HFF-Myc (cell line): Measurements from ENCODE around the gene TRMT2A.

ENCODE experiments used
- DNase-seq: peaks from one replicate; pipeline ENCODE4 v3.0.0-alpha.2; 2011; ENCODE audit warnings: low read depth; ENCODE audit errors: extremely low read depth
- H3K4me3 ChIP-seq: replicated peaks from 2 replicates; pipeline ENCODE4 v1.5.1; 2011; ENCODE audit warnings: low read depth, mild to moderate bottlenecking, control low read depth, low read length
- CTCF ChIP-seq: IDR thresholded peaks from 2 replicates; pipeline ENCODE4 v1.5.1; 2012; ENCODE audit warnings: mild to moderate bottlenecking, low read depth, low read length, control low read depth; ENCODE audit errors: missing control alignments

Gene TRMT2A

GRCh38 chr22:20159076-20159475 is 42.0 kb upstream of the TRMT2A start:
- no peak for TF ChIP-seq CTCF
- no peak for DNase-seq
- H3K4me3 ChIP-seq = no peak overlapping the region

DNA sequence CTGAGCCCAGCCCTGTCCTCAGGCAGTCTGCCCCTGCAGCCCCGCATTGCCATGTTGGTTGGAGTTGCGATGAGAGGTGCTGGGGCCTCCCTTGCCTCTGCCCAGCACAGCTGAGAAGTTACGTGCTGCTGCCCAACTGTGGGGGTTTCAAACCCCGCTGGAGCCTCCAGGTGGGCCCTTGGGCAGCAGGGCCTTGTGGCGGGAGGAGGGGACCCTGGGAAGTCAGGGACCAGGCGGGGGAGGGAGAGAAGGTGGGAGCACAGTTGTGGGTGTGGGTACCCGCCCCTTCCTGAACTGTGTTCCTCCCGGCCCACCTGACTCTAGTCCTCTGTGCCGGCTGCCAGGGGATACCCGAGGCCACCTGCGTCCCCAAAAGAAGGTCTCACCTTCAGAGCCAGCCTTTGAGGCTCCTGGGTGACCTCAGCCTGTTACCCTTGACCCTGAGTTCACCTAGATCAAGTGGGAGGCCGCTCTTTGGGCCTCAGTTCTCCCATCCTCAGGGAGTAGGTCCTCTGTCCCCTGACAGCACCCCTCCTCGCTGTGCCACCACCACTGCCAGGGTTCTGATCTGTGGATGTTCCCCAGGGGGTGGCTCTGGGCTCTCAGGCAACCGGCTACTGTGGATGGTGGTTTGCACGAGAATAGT is 41.5 kb upstream of the TRMT2A start:
- H3K4me3 ChIP-seq = no peak overlapping the region
- DNase-seq = no peak
- no peak for TF ChIP-seq CTCF

DNA sequence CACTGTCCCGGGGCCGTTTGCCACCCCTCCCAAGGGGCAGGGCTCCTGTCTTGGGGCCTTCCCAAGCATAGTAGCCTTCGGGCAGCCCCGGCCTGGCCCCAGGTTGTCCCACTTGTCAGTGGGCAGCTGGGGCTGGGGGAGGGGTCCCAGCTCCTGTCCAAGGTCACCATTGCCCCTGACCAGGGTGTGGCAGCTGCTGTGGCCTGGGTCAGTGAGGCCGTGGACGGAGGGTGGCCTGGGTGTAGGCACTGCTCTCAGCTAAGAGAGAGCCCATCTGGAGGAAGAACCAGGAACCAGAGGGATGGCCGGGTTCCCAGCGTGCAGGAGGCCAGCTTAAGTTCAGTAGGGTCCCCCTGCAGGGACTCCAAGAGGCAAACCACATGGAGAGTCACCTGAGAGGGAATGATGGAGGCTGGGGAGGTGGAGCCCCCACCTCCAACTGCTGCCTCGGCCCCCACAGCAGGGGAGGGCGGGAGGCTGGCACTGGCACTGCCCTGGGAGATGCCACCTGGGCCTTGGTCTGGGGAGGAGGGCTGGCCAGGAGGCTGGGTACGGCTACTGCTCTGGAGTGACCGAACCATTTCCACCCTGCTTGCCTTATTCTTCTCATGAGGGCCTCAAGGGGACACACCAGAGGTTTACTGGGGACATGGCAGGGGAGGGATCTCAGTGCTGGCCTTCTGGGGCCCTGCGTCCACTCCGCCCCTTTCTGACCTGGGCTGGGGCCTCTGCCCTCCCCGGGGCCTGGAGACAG is 40.6 kb upstream of the TRMT2A start:
- DNase-seq = no peak
- no peak for TF ChIP-seq CTCF
- no peak overlapping the region for H3K4me3 ChIP-seq

DNA sequence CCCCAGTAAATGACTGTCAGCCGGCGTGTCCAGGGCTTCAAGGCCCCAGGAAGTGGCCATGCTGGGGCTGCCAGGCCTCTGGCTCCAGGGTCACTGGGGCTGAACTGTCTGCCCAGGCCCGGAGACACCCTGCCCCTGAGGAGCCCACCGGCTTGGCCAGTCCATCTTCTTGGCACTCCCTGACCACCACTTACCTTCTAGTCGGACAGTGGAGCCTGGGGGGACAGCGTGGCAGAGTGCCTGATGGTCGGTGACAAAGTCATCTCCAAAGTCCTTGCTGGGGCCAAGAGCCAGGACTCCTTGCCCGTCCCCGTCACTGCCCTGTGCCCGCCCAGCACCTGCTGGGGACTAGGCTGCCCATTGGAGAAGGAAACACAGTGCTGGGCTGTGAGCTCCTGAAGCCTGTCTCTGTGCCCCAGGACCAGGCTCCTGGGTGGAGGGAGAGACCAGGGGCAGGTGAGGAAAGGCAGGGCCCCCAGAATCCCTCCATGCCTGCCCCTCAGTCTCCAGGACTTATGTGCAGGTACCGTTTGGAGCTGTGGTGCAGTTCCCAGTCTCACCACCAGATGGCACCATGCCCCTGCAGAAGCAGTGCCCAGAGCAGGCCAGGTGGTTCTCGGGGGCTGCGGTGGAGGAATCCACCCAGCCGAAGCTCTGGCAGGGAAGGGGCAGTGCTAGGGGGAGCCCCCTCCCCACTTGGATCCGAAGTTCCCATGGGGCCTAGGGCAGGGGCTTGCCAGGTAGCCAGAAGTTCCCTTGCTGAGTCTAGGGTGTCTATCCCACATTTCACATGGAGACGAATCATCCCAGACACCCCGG is 39.8 kb upstream of the TRMT2A start:
- no peak overlapping the region for H3K4me3 ChIP-seq
- DNase-seq = peak; percentile 39
- peak; percentile 98 for TF ChIP-seq CTCF

DNA sequence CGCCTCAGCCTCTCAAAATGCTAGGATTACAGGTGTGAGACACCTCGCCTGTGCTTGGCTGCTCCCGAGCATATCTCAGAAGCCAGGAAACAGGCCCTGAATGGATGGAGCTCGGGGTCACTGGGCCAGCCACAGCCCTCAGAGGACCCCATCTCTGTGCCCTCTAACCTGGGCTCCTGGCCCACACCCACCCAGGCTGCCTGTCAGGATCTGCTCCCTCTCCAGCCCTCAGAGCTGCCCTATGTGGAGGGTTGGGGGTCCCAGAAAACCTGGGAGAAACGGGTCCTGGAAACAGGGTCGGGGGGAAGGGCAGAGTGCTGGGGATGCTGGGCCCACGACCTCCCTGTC is 39.0 kb upstream of the TRMT2A start:
- DNase-seq = no peak
- TF ChIP-seq CTCF = no peak

GRCh38 chr22:20155330-20156041 is 38.5 kb upstream of the TRMT2A start:
- no peak for TF ChIP-seq CTCF
- DNase-seq = peak; percentile 30
- H3K4me3 ChIP-seq = peak overlapping the region; percentile 20

More for the DNA sequence above, 39.0 kb upstream of the TRMT2A start:
- no peak overlapping the region for H3K4me3 ChIP-seq
